Heart left ventricle (tissue), 13 donors: ENCODE data around the gene ILRUN.

Experiments
- CTCF ChIP-seq, 12 donors: fragments of 200-600 bp; sonication (generic) in 4 of 12; IDR thresholded peaks; one replicate each; pipeline versions ENCODE4 v1.5.0 to v1.8.0; 2018 to 2022; ENCODE audit warnings: antibody characterized with exemption in 12 of 12, mild to moderate bottlenecking in 5 of 12
- POLR2A ChIP-seq, 2 donors: fragments of 450-650 bp; IDR thresholded peaks; one replicate each; pipeline ENCODE4 v1.6.1; 2017; ENCODE audit warnings: antibody characterized with exemption in 2 of 2, mild to moderate bottlenecking in 2 of 2, moderate library complexity in 2 of 2
- donor health status: ischemic (EF 13 %, LVEDD 7.1; RV severe dilation, severe dysfunction).
- donor health status: DM: no; HTN: yes; CAD: no.
- donor health status: DM: no; HTN: no; CAD: no.
- donor health status: ischemic (EF 25% LVEDD 6.9; RV normal size, moderate dysfunction).
- donor health status: ischemic (EF 25% LVEDD 5.7; RV mildly dilated, moderate dysfunction).
- donor health status: ischemic (EF 35%, LVEDD 5.7; RV mildly dilated, moderate dysfunction).
- donor health status: nonischemic (EF 11% LVEDD 7.7; RV severe dilation, severe dysfunction).
- donor health status: DM: yes; HTN: yes; CAD: no.
- donor health status: PGD.
- donor health status: ischemic (EF 29% LVEDD 5.4; RV normal size, mild dysfunction).
- donor health status: nonischemic (EF 23%, LVEDD 6.1; RV moderate dilation, normal function).

GRCh38 chr6:34665019-34665418 is 31.5 kb downstream of the ILRUN start:
- TF ChIP-seq CTCF (IDR thresholded peaks at IDR 0.05) (no peak), POLR2A (IDR thresholded peaks at IDR 0.05) (no peak)
